ENCODE results near the gene FOXC2.

FOXC2 gene

DNA sequence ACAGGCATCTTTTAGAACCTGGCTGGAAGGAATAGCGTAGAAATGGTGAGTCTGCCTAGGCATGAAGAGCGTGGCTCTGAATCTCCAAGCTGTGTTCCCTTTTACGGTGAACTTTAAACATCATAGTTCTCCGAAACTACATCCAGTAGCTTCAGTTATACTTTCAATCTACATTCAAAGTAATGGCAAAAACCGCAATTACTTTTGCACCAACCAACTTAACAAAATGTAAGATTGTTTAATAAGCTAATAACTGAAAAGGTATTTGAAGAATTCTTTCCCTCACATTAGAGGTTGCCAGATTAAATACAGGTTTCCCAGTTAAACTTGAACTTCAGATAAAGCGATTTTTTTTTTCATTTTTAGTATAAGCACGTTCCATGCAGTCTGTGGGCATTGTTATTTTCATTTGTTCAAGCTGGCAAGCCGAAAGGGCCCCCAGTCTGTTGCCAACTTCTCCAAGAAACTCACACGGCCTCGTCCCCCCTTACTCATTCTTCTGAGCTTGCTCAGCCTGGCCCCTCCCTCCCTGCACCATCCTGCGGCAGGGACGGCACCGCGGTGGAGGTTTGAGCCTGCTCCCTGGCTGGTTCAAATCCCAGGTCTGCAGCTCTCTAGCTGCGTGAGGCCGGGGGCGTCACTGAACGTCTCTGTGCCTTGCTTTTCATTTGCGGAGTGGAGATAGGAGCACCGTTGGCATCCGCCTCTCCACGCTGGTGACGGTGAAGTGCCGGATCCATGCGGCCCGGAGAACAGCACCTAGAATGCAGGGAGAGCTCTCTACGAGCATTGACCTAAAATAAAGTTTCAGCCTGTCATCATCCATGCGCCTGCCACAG, 8.1 kb upstream of the FOXC2 start:
- no peak for DNase-seq

DNA sequence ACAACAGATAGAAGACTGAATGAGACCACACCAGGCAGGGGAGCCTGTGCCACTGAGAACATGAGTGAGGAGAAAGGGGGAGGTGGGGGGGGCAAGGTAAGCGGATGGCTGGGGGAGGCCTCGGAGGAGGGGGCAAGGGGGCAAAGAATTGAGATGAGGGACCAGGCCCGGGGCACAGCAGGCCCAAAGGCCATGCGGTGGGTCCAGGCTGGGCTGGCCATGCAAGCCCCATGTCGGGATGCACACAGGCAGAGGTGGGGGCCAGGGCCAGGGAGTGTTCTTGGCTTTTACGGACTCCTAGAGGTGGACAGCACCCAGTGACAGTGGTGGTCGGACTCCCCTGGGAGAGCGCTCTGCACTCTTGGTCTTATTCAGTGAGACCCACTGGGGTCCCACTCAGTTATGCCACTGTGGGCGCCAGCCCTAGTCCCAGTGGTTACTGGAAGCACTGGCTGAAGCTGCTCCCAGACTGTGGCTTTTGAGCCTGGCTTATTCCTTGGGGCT, 6.8 kb upstream of the FOXC2 start:
- no peak for DNase-seq

DNA sequence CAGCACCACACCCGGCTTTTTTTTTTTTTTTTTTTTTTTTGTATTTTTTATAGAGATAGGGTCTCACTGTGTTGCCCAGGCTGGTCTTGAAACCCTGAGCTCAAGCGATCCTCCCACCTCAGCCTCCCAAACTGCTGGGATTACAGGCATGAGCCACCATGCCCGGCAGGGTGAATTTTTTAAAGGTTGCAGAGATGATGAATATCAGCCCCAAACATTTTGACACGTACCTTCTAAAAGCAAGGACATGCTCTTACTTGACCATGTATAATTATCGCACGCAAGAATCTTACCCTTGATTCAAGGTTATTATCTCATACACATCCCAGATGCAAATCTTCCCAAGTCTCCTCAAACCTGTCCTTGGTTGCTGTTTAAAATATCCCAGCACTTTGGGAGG, 4.3 kb upstream of the FOXC2 start:
- DNase-seq, result no peak

DNA sequence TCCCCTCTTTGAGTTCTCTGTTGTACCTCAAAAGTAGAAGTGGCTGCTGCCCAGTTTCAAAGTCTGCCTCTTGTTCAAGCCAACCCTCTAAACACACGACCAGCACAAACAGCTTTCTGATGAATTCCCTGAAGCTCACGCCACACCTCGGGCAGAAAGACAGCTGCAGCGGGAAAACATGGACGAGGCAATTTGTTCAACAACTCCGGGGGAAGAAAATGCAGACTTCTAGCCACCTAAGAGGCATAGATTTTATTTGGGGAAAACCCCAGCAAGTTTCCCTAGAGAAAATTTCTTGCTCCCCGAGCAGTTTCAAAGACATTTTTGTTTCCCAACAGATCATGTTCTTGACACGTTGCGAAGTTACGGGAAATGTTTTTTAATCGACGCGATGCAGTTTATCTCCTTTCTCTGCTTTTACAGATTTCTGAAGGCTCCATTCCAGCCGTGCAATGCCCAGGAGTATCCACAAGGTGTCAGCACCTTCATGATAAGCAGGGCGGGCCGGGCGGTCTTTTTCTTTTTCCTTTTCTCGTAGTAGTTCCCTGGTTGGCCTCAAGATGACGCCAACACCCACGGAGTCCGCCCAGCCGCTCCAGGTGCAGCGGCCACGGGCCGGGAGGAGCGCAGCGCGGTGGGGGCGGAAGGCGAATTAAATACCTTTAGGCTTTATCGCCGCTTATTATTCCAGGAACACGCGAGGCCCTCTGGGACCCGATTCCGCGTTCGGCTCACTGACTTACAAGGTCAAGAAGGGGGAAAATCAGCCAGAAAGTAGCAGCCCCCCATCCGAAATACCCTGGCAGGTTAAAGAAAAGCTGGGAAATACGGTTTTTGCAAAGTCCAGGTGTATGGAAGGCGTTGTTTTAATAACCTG, 2.9 kb upstream of the FOXC2 start:
- peak; percentile 14 for DNase-seq

DNA sequence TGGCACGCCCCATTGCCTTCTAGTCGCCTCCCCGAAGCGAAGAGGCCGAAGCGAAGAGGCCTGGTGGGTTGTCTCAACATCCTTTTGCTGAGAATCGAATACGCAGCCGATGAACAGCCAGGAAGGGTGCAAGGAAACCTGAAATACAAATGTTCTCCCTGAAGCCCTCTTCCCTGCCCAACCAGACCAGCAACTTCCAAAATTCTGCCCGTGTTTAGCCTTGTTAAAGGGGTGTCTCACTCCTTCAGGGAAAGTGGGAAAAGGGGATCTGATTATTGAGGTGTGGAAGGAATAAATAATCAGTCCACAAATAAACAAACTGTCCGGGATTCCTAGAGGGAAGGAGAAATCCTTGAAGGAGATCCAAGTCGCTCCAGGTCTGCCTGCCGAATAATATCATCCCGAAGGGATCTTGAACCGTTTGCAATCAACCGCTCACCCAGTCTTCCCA, 1.4 kb upstream of the FOXC2 start:
- DNase-seq, result no peak

- no peak for DNase-seq
Observed at GRCh38 chr16:86565644-86566511, 751 bp upstream of the FOXC2 start.

GRCh38 chr16:86566966-86567700, 504 bp downstream of the FOXC2 start:
- DNase-seq, result no peak

GRCh38 chr16:86567701-86568581, 1.3 kb downstream of the FOXC2 start:
- no peak for DNase-seq

- DNase-seq, result no peak
Observed at GRCh38 chr16:86568677-86569623, 2.3 kb downstream of the FOXC2 start.

DNA sequence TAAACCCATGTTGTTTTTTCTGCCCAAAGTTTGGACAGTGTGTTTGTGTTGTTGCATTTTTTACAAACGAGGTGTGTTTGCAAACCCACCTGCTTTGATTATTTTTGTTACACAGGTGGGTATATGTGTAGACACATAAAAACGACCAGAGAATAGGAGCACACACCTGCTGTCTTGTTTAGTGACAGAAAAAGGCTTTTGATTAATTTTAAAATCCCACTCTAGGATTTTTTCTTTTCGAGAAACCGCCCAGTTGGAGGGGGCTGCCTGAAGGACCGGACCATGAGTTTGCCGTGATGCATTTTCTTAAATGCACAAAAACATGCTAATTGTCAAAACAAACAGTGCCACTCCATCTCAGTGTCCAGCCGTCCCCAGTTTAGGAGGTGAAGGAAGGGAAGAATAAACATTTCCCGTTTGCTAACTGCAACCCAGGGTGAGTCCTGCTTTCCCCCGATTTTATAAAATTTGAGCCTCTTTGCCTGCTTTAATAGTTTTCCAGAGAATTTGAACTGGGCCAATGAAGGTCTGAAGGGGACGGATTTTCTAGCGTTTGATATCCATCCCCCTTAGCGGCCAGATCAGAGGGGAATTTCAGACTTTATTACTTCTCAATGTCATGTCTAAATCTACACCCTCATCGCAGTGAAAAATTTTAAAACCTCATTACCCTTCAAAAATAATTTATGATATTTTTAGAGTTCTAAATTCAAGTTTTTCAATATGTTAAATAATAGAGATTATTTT, 3.2 kb downstream of the FOXC2 start:
- DNase-seq, result no peak

DNA sequence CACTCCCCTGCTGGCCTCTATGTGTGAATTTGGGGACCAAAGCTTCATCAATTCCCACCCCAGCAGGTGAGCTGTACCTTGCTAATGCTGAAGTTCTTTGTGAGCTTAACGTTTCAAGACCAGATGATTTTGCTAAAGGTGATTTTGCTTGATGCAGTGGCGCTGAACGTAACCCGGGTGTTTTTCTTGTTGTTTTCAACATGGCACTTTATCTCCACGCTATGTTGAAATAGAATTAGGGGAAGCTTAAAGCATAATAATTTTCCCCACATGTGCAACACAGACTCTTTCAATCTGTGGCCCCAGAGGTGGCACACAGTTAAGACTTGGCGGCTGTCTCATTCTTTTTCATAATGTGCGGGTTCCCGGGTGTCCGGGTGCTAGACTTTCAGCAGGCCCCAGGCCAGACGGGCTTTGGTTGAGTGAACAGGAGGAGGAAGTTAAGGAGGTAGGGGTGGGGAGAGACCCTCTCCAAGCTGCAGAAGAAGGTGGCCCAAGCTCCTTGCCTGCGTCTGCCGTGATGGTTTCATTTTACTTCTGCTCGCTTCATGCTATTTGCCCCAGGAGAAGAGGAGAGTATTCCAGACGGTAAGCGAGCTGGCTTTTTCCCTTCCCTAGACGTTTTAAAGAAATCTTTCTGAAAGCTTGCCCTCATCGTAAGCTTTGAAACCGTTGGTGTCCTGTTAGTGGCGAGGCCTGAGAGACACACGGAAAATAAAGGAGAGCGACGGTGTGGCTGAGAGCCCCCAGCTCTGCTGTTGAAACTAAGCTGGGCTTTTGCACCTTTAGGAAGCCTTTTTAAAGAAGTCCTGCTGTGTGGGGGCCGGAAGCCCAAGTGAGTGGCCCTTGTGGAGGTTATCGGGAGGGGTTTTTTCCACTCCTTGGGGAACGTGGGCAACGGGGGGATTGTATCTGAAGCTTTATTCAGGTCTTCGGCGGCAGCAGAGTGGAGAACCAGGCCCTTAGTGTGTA, 4.2 kb downstream of the FOXC2 start:
- no peak for DNase-seq

DNA sequence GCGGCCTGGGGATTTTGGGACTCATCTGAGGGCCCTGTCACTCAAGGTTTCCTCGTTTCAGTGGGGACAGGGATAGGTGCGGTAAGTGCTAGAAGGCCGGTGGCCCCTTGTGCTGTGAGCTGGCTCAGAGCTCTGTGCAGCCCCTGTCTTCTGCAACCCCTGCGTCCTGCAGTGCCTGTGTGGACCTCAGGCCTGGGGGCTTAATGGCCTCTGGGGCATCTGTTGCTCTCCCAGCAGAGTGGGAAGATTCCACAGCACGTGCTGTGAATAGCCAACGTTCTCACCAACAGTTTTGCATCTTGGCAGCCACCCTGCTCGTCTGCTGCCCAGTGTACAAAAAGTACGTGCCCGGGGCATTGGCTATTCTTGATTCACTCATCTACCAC, 4.9 kb downstream of the FOXC2 start:
- no peak for DNase-seq

- DNase-seq, result no peak
Observed at GRCh38 chr16:86572041-86572521, 5.5 kb downstream of the FOXC2 start.

DNA sequence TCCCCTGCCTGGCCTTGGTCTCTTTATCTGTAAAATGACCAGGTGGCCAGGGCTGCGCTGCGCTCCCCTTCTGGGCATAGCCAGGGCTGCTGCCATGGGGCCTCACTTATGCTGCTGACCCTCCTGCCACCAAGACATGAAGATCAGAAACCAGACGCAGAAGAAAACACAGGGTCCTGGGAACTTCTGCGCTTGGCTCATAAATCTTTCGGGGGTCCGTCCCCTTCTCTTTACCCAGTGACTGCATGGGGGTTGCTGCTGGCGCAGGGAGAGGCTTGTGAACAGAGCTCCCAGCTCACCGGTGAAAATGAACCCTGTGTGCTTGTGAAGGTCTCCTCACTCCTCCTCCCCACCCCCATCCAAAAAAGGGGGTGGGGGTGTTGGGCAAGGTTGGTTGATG, 6.0 kb downstream of the FOXC2 start:
- DNase-seq, result no peak

DNA sequence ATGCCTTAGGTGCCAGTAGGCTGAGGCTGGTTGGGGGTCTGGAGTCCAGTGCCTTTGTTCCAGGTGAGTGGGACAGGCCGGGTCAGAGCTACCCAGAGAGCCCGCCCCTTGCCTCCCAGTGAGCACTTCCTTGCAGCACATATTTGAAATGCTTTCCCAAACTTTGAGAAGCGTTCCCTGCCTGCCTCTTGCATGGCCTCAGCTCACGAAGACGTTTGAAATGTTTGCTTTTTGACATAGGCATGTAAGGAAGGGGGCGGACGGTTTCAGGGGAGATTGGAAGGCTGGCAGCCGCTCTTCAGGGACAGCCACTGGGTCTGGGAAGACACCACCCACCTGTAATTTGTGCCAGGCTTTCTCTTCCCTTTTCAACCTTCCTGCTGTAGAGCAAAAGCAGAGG, 6.6 kb downstream of the FOXC2 start:
- no peak for DNase-seq

GRCh38 chr16:86573646-86574508, 7.2 kb downstream of the FOXC2 start:
- DNase-seq, result no peak

DNA sequence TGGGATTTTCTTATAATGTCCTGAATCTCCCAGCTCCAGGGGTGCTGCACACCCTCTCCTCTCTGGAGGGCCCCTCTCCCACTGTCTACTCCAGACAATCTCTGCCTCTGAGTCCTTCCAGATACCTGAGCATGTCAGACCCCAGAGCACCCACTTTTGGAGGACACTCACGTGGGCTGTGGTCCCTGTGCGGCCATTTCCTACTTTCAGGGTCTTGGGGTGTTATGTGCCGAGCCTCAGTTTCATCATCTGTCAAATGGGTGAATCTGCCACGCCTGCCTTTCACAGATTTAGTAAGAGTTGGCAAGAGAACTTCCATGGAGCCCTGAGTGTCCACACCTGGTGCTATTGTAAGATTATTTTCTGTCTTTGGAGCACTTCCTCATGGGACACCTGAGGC, 8.0 kb downstream of the FOXC2 start:
- DNase-seq, result no peak
